Muscle of arm (tissue), 14 donors: ENCODE measurements around the gene OR5AC2. TPM values are rescaled to one million over a fixed set of nuclear protein-coding genes. Genes with fewer than 3 reads are reported as not detected.
A peak's percentile ranks its signal among the peaks of the same experiment; 100 is the strongest.

Experiments used
- DNase-seq: peaks from one replicate; pipeline ENCODE4 v3.0.0-alpha.2; 2013
- long read RNA-seq, 11 donors: transcript quantifications; one replicate each; lab custom pipeline, GENCODE V29; 2026
- polyA plus RNA-seq, 12 donors: library from polyadenylated mRNA; unstranded; fragments of 120-200 nt; gene quantifications; one replicate each; pipeline ENCODE4 v1.2.1, GENCODE V29; 2013; ENCODE audit not compliant: insufficient read length in 12 of 12

The OR5AC2 gene, protein sequence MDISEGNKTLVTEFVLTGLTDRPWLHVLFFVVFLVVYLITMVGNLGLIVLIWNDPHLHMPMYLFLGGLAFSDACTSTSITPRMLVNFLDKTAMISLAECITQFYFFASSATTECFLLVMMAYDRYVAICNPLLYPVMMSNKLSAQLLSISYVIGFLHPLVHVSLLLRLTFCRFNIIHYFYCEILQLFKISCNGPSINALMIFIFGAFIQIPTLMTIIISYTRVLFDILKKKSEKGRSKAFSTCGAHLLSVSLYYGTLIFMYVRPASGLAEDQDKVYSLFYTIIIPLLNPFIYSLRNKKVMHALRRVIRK
- not detected for polyA plus RNA-seq
- long read RNA-seq, donor 1 = 0 reads
- long read RNA-seq, donor 2 = 0 reads
- long read RNA-seq, donor 3 = 0 reads
- long read RNA-seq, donor 4 = 0 reads
- long read RNA-seq, donor 5 = 0 reads
- long read RNA-seq, donor 6 = 0 reads
- long read RNA-seq, donor 7 = 0 reads
- long read RNA-seq, donor 8 = 0 reads
- long read RNA-seq, donor 9 = 0 reads
- long read RNA-seq, donor 10 = 0 reads
- long read RNA-seq, donor 11 = 0 reads

DNA sequence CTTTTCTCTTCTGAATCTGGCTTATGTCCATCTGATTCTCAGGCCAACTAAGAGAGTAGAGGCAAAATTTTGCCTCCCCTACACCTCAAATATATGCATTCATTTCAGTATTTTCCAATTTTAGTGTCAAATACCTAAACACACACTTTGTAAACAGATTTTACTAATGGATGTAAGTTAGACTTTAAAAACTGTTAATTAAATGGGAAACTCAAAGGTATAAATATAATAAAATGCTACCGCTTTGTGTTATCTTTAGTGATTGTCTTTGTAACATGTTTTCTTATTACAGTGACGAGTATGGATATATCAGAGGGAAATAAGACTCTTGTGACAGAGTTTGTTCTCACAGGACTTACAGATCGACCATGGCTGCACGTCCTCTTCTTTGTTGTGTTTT is at the start of gene OR5AC2:
Gene OR5AC2 (plus strand): TSS at position 301 of the 400 bp plus-strand sequence. CDS start 0 bp downstream, at position 301.
- DNase-seq = no peak

DNA sequence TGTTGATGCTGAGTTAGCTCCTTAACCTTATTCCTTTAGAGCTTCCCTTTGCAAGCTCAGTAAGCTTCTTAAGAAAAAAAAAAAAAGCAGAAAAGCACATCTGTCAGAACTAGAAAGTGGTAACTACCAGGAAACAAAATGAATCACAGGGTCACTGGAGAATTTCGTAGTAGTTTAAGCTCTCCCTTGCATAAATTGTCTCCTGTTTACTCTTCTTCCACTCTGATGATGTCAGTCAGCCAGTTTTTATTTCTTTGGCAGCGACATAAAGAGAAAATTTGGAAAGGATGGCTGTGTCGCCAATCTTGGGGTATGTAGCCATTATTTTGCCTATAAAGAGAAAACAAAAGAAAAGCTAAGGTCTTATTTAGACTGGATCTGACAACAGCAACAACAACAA is 48.7 kb upstream of the OR5AC2 start:
- no peak for DNase-seq

DNA sequence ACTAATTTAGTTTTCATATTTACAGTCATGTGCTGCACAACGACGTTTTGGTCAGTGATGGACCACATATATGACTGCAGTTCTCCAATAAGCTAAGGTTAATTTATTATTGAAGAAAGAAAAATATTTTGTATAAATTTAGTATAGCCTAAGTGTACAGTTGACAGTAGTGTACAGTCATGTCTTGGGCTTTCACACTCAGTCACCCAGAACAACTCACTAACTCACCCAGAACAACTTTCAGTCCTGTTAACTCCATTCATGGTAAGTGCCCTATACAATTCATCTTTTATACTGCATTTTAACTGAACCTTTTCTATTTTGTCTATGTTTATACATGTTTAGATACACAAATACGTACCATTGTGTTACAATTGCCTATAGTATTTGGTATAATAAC is 48.1 kb upstream of the OR5AC2 start:
- DNase-seq = no peak

DNA sequence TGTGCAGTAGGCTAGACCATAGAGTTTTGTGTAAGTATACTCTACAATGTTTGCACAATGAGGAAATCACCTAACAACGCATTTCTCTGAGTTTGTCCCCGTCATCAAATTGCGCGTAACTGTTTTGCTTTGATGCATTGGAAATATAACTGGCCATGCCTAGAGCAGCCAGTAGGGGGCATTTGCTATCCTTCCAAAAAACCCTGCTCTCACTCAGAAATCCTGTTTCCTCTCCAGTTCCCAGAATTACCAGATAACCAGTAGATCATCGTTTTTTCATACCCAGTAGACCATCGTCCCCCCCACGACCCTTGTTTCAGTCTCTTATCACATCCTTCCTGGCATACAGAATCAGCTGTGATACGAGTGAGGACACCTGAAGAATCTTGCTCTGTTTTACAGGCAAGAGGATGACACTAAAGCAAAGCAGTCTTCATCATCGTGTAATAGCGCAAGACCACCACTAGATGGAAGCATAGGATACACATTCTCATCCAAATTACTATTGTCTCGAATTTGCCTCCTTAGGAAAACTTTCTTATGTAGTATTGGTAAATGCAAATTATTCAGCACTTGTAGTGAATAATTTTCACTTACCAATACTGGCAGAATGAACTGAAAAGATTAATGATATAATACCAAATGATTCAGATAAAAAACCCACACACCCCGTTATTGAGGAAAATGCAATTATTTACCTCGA is 47.5 kb upstream of the OR5AC2 start:
- DNase-seq = peak; percentile 87

DNA sequence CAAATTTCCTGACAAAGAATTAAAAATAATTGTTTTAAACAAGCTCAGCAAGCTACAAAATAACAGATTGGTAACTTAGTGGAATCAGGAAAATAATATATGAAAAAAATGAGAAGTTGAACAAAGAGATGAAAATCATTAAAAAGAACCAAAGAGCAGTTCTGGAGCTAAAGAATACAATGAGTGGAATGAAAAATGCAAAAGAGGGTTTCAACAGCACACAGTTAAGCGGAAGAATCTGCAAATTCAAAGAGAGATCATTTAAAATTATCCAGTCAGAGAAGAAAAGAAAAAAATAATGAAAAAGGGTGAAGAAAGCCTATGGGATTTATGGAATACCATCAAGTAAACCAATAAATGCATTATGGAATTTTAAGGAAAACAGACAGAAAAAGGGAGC is 45.6 kb upstream of the OR5AC2 start:
- no peak for DNase-seq

DNA sequence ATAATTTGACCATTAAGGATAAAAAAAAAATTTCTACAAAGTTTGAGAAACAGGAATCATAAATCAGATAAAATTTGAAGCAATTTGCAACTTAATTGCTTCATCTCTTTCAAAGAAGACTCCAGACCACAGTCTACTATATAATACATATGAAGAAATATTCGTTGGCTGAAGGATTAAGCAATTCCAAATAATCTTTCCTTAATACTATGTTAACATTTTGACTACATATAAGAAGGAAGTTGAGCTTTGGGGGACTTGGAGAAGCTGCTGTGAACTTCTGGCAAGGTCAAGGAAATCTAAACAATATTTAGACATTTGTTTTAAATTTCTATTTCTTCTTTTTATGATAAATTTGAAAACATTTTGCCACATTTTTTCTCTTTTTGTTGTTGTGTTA is 38.4 kb upstream of the OR5AC2 start:
- no peak for DNase-seq

DNA sequence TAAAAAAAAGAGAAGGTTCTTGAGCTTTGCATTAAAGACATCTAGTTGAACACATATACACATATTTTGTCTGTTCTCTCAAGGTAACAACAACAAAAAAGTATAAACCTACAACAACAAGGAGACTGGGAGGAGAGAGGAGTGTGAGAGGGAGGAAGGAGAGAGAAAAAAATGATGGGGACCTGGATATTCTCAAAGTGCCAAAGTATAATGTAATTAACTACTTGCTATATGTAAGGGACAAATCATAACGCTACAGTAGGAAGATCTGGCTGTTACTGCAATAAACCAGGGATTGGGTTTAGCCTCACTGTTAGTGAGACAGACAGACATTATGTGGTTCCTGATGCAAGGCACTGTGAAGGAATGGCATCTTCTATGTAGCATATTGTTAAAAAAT is 37.7 kb upstream of the OR5AC2 start:
- DNase-seq = no peak

DNA sequence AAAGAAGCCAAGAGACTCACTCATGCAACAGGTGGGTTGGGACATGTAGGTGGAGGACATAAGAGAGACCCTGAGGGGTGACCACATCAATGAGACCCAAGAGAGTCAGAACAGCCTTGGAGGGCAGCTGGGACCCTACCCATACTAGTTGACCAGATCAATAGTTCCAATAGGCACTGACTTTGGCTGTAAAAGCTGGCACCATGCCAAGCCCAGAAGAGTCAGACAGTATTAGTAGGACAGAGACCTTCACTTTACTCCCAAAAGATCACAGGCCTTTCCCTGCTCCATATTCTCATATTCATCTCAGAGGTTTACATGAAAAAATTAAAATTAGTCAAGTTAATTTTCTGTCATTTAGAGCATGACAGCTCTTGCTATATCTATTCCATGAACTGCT is 30.9 kb upstream of the OR5AC2 start:
- DNase-seq = no peak

DNA sequence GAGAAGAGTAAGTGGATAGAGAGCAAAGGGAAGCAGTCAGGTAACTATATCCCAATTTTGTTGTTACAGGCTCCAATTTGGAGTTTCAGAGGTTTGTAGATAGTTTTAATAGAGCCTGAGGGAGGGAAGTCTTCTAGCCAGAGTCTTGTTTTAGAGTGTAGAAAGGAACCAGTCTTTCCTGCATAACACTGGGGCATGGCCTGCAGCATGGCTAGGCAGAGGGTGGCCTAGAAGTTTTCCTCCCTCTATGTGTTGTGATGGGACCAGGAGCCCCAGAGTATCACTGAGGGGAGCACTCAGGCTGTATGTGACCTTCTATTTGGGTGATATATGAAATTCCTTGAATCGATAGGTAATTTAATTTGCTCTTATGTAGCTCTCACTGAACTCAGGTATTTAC is 29.3 kb upstream of the OR5AC2 start:
- no peak for DNase-seq

DNA sequence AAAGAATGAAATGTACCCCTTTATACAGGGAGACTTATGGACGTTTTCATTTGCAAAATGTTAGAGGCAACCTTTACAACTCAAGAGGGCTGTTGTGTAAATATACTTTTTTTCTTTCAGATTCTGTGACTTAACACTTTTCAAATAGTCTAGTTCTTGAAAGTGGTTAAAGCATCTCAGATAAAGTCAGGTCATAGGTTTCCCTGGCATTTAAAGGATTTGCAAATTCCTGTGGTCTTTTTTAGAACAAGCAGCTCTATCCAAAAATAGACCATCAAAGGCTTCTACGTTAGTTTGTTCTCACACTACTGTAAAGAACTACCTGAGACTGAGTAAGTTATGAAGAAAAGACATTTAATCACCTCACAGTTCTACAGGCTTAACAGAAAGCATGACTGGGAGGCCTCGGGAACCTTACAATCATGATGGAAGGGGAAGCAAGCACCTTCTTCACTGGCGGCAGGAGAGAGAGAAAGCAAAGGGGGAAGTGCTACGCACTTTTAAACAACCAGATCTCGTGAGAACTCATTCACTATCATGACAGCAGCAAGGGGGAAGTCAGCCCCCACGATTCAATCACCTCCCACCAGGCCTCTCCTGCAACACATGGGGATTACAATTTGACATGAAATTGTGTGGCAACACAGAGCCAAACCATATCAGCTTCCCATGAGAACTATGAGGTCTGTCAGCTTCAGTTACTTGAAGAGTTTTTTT is 28.6 kb upstream of the OR5AC2 start:
- no peak for DNase-seq

DNA sequence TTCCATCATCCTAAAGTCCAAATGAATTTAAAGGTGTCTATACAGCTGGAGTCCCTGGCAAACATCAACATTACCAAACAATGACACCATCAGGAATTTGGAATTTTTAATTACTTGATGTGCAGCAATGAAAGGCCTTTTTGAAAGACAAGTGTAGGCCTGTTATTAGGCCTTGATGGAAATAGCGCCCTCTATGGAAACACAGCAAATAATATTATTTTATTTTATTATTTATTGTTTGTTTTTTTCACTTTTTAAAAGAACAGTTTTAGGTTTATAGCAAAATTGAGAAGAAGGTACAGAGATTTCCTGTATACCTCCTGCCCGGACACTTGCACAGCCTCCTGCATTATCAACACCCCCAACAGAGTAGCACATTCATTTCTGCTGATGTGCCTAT is 18.1 kb upstream of the OR5AC2 start:
- DNase-seq = no peak

DNA sequence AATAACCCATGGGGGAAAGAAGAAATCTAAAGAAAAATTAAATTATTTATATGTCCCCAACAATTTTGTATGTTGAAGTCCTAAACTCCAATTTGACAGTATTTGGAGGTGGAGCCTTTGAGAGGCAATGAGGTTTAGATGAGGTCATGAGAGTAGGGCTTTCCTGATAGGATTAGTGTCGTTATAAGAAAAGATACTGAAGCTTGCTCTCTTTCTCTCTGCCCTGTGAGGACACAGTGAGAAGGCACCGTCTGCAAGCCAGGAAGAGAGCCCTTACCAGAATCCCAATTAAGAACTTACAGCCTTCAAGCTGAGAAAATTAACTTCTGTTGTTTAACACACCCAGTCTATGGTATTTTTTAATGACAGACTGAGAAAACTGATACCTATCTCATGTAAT is 16.1 kb upstream of the OR5AC2 start:
- DNase-seq = no peak

DNA sequence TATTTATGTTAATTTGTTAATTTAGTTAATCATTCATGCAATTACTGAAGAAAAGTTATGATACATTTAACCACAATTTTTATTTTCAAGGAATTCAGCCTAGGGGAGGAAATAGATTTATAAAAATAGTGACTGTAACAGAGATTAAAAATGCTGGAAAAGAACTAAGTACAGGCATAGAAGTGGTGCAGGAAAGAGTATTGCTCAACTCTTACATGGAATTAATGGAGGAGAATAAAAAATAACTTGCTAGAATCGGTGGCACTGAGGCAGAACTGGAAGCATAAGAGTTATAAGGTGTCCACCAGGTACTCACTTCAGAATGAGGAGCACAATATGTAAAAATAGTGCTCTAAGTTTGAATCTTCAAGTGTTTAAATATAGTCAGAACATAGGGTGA is 13.5 kb upstream of the OR5AC2 start:
- no peak for DNase-seq

DNA sequence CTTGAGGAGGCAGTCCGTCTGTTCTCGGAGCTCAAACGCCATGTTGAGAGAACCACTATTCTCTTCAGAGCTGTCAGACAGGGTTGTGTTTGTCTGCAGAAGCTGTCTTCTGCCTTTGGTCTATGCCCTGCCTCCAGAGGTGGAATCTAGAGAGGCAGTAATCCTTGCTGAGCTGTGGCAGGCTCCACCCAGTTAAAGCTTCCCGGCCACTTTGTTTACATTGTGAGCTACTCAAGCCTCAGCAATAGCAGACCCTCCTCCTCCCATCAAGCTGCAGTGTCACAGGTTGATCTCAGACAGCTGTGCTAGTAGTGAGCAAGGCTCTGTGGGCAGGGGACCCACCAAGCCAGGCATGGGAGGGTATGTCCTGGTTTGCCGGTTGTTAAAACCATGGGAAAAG is 8.9 kb downstream of the OR5AC2 start:
- DNase-seq = no peak

DNA sequence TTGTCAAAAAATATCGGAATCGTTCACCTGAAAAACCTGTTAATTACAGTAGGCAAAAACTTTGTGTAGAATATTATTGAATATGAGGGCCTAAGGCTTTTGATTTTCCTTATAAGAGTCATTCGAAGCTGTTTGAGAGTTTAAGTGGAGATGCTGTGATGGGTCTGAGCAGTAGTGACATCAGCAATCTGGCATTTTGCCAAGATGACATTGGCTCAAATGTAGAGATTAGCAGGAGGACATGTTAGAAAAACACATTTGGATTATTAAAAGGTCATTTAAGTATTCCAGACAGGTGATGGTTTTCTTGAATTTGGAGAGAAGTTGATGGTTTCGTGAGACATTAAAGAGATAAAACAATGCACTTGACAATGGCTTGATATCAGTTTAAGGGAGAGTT is 12.9 kb downstream of the OR5AC2 start:
- no peak for DNase-seq

DNA sequence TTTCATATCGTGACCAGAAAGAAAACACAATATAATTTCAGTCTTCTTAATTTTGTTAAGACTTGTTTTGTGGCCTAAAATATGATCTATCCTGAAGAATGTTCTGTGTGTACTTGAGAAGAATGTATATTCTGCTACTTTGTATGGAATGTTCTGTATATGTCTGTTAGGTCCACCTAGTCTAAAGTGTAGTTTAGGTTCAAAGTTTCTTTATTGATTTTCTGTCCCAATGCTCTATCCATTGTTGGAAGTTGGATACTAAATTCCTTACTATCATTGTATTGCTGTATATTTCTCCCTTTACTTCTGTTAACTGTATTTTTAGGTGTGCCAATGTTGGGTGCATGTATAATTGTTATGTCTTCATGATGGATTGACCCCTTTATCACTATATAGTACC is 21.2 kb downstream of the OR5AC2 start:
- no peak for DNase-seq

DNA sequence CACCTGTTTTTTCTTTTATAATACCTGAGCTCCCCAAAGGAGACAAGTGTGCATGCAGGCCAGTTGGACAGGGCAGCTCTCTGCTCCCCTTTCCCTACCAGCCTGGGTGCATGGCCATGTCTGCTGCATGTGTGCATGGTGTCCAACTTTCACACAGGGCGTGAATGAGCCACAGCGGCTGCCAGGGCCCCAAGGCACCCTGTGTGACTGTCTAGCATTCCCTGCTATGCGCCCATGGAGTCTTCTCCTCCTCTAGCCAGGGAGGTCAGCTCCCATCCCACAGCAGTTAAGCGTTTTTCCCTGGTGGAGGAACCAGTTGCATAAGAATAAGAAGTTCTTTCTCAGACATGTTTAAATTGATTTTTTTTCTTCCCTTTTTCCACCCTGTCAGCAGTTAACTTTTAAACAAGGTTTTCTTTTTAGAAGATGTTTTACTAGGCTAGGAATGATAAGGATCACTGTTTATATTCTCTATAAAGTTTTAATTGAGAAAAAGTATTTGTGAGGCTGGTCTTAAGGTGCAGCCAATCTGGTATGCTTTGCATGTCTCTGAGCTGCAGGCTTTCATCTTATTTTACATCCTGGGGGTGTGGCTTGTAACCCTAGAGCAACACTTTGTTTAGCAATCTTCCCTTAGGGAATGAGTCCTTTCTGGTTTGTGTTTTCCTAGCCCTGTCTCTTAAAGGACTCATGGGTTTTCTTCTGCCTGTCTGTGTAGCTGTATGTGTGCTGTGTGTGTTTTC is 23.0 kb downstream of the OR5AC2 start:
- no peak for DNase-seq

DNA sequence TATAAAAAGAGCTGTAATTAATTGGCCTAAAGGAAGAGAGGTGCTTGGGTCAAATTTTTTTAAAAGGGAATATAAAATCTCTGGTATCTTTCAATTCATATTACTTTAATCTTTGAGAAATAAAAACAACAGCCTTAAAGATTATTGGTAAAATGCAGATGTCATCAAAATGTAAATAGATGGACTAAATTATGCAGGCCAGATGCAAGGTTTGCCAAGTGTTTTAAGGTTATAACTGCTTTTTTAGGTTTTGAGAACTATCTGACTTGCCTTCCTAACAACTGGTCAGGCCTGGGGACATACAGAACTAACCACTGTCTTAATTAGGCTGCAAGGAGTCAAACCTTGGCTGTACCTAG is 23.6 kb downstream of the OR5AC2 start:
- no peak for DNase-seq

DNA sequence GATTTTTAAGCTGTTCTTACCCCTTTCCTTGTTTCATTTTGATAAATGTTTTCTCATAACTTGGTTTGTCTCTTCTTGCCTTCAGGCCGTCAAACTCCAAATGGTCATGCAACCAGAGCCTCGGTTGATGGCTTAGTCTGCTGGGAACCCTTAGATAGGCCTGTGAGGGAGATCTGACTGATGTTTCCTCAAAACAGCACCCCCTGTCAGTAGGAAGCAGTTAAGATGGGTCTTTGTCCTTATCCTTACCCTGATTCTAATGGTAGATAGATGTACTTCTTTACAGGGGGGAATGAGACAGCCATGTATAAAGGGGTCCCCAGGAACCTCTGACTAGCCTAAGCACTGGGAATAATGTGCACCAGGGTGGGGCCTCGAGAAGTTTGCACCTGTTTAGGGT is 27.3 kb downstream of the OR5AC2 start:
- no peak for DNase-seq

DNA sequence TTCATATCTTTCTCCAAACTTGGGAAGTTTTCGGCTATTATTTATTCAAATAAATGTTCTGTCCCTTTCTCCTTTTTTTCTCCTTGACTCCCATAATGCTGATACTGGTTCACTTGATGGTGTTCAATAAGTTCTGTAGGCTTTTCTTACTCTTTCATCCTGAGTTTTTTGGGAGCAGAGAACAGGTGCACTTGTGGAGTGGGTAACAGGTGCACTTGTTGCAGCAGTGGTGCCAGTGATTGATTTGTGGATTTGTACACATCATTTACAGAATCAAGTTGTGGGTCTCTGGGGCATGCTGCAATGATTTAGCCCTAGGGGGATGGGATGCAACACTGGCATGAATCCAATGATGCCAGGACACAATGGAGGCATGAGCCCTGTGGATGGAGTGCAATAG is 28.7 kb downstream of the OR5AC2 start:
- DNase-seq = no peak

DNA sequence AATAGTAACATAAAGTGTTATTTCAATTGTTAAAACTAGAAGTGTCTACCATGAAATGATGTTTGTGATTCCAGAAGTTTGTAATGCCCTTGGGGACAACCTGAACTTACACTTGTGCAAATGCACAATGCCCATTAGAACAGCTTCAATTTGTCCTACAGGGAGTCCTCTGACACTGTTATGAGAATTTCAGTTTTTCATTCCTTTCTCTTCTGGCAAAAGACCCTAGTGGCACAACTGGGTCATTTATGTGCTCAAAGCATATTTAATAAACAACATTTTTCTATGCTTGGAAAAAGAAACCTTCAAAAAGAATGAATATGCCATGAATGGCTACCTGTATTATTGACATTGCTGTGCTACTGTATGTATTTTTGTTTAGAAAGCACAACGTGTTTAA is 43.4 kb downstream of the OR5AC2 start, which contains the start of gene OR5H1:
Gene OR5H1 (plus strand): TSS at position 301 of the 400 bp plus-strand sequence. CDS start 1,977 bp downstream, outside the sequence.
- DNase-seq = no peak

DNA sequence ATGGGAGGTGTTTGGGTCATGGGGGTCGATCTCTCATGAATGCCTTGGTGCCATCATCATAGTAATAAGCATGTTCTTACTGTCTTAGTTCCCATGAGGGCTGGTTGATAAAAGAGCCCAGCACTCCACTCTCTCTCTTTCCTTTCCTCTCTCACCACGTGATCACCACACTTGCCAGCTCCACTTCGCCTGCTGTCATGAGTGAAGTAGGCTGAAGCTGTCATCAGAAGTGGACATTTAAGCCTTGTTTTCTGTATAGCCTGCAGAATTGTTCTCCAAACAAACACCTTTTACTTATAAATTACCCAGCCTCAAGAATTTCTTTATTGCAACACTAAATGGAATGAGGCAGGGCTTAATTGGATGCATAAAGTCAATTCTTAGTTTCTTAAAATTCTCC is 49.7 kb downstream of the OR5AC2 start:
- DNase-seq = no peak
